GM08714 (cell line): ENCODE results near the gene MED28.

ENCODE experiments used
- H3K4me3 ChIP-seq: fragments of 200-500 bp; sonication (Bioruptor generic); 2 replicates; pipeline ENCODE4 v1.5.1; 2014; ENCODE audit warnings: mild to moderate bottlenecking, low read length, inconsistent platforms
- ZNF274 ChIP-seq: IDR thresholded peaks from 2 replicates; pipeline ENCODE4 v1.6.1; 2012; ENCODE audit warnings: mild to moderate bottlenecking, low read depth, low read length

The MED28 gene

GRCh38 chr4:17595471-17596005 is 18.9 kb upstream of the MED28 start:
- TF ChIP-seq ZNF274: no peak

GRCh38 chr4:17597517-17597916 is 16.9 kb upstream of the MED28 start:
- no peak for TF ChIP-seq ZNF274
- H3K4me3 ChIP-seq: no peak overlapping the region

More at GRCh38 chr4:17595471-17596005, 18.9 kb upstream of the MED28 start:
- H3K4me3 ChIP-seq: no peak overlapping the region

GRCh38 chr4:17599826-17600225 is 14.6 kb upstream of the MED28 start:
- TF ChIP-seq ZNF274: no peak
- no peak overlapping the region for H3K4me3 ChIP-seq

GRCh38 chr4:17605236-17605635 is 9.2 kb upstream of the MED28 start:
- H3K4me3 ChIP-seq: no peak overlapping the region
- TF ChIP-seq ZNF274: no peak

- TF ChIP-seq ZNF274: no peak
- H3K4me3 ChIP-seq: peak overlapping the region; percentile 98
Measured at GRCh38 chr4:17613761-17614415, 553 bp upstream of the MED28 start.

- TF ChIP-seq ZNF274: no peak
- H3K4me3 ChIP-seq: no peak overlapping the region; the same call in 1 of the 2 replicates
Measured at GRCh38 chr4:17616283-17616682, 1.8 kb downstream of the MED28 start.

- no peak for TF ChIP-seq ZNF274
- H3K4me3 ChIP-seq: no peak overlapping the region
Measured at GRCh38 chr4:17618926-17619325, 4.5 kb downstream of the MED28 start.

GRCh38 chr4:17619416-17620105 is 5.1 kb downstream of the MED28 start:
- TF ChIP-seq ZNF274: no peak

GRCh38 chr4:17623451-17624001 is 9.1 kb downstream of the MED28 start:
- no peak overlapping the region for H3K4me3 ChIP-seq
- no peak for TF ChIP-seq ZNF274

More at GRCh38 chr4:17619416-17620105, 5.1 kb downstream of the MED28 start:
- no peak overlapping the region for H3K4me3 ChIP-seq

- no peak for TF ChIP-seq ZNF274
- H3K4me3 ChIP-seq: no peak overlapping the region
Measured at GRCh38 chr4:17624821-17625220, 10.4 kb downstream of the MED28 start.

GRCh38 chr4:17630228-17630627 is 15.8 kb downstream of the MED28 start:
- H3K4me3 ChIP-seq: no peak overlapping the region
- TF ChIP-seq ZNF274: no peak

GRCh38 chr4:17633600-17633999 is 19.2 kb downstream of the MED28 start:
- no peak for TF ChIP-seq ZNF274
- no peak overlapping the region for H3K4me3 ChIP-seq

- no peak for TF ChIP-seq ZNF274
Measured at GRCh38 chr4:17635056-17635455, 20.6 kb downstream of the MED28 start.

GRCh38 chr4:17636341-17636695 is 21.9 kb downstream of the MED28 start:
- no peak overlapping the region for H3K4me3 ChIP-seq
- no peak for TF ChIP-seq ZNF274

More at GRCh38 chr4:17635056-17635455, 20.6 kb downstream of the MED28 start:
- no peak overlapping the region for H3K4me3 ChIP-seq
